HG02588 (cell line): ENCODE data around the gene CCDC70.

ENCODE experiments used
- ATAC-seq: cut with Tn5 transposase; IDR thresholded peaks from one replicate; pipeline ENCODE4 v1.9.1; 2021; ENCODE audit warnings: mild to moderate bottlenecking, moderate library complexity; ENCODE audit not compliant: unreplicated experiment

The CCDC70 gene

GRCh38 chr13:51828730-51829567, 32.8 kb upstream of the CCDC70 start:
- no peak for ATAC-seq

DNA sequence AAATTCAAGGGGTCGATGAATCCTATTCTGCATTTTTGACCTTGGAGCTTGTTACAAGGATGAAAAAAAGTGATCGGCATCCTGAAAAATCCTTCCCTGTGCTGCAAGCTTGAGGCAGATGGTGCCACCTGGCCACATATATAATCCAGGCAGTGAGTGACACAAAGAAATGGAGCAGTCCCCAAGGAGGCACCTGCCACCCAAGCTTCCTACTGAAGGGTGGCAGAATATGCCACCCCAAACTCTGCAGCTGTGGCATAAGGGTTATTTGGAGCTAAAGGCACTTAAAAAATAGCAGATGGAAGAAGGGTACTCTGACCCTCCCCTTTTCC, 32.2 kb upstream of the CCDC70 start:
- ATAC-seq: no peak

DNA sequence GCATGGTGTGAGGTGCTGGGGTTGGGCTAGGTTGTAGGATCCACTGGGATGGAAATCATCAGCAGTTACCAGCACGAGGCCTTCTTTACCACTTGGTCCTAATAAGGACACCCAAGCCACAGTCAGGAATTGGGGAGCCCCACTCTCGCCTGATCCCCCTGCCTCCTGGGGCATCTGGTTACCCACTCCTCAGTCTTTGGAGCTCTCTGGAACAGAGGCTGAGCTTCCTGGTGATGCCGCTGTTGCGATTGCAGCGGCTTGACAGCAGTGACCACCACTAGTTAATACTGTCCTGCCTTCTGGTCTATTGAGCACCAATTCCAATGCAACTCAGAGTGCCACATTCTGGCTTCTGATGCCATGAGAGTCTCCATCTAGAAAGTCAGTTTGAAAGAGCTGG, 30.2 kb upstream of the CCDC70 start:
- ATAC-seq: no peak

DNA sequence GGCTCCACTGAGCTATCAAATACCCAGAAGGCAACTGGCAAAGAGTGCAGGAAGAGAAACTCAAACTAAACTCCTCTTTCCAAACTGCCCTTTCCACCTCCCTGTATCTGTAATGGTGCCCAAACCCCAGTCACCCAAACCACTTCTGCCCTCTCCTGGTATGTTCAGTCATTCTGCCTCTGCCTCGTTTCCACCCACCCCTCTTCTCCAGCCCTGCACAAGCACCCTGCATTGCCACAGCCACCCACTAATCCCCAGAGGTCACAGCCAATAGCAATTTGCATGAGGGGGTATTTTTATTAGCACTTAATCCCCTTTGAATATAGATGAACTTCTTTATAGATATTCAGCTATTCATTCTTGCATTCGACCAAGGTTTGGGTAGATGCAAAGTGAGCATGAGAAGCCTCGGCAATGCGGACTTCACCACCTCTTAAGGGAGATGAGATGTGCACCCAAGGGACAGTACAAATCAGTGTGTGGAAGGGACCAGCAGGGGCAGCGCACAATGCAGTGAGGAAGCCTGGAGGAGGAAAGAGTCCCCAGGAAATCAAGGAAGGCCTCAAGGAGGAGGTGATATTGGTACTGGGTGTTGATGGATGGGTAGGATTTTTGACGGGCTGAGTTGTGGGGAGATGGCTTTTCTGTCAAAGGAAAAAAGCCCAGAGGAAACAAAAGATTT, 29.2 kb upstream of the CCDC70 start:
- ATAC-seq: peak; percentile 73

GRCh38 chr13:51833980-51834379, 27.8 kb upstream of the CCDC70 start:
- ATAC-seq: no peak

- no peak for ATAC-seq
Observed at GRCh38 chr13:51834581-51835171, 27.1 kb upstream of the CCDC70 start.

GRCh38 chr13:51837016-51837415, 24.8 kb upstream of the CCDC70 start:
- ATAC-seq: no peak

GRCh38 chr13:51838240-51838846, 23.4 kb upstream of the CCDC70 start:
- no peak for ATAC-seq

- no peak for ATAC-seq
Observed at GRCh38 chr13:51839711-51840540, 21.8 kb upstream of the CCDC70 start.

- no peak for ATAC-seq
Observed at GRCh38 chr13:51840917-51841316, 20.9 kb upstream of the CCDC70 start.

- no peak for ATAC-seq
Observed at GRCh38 chr13:51841732-51842131, 20.0 kb upstream of the CCDC70 start.

- ATAC-seq: no peak
Observed at GRCh38 chr13:51843529-51843928, 18.2 kb upstream of the CCDC70 start.

- peak; percentile 71 for ATAC-seq
Observed at GRCh38 chr13:51844862-51845573, 16.8 kb upstream of the CCDC70 start, which contains the start of gene TMEM272. TMEM272 (minus strand) TSS chr13:51845177; CDS start chr13:51838530, 6,647 bp downstream.

GRCh38 chr13:51845574-51846318, 16.0 kb upstream of the CCDC70 start:
- ATAC-seq: no peak

GRCh38 chr13:51846756-51847155, 15.0 kb upstream of the CCDC70 start:
- no peak for ATAC-seq

DNA sequence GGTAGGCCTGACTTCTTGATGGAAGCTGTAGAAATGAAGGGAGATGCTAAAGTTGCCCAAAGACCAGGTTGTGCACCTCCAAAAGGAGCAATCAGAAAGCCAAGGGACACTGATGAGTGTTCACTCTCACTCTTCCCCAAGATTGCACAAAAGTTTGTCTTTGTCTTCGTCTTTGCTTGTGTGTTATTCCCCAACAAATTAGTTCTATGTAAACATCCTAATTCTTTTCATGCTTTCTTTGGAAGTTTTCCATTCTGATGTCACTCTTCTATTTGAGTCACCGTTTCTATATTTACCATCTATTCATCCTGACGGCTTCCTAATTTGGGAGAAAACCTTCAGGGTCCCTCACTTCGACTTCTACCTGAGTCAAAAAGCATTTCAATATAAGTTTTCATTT, 13.1 kb upstream of the CCDC70 start:
- ATAC-seq: no peak

DNA sequence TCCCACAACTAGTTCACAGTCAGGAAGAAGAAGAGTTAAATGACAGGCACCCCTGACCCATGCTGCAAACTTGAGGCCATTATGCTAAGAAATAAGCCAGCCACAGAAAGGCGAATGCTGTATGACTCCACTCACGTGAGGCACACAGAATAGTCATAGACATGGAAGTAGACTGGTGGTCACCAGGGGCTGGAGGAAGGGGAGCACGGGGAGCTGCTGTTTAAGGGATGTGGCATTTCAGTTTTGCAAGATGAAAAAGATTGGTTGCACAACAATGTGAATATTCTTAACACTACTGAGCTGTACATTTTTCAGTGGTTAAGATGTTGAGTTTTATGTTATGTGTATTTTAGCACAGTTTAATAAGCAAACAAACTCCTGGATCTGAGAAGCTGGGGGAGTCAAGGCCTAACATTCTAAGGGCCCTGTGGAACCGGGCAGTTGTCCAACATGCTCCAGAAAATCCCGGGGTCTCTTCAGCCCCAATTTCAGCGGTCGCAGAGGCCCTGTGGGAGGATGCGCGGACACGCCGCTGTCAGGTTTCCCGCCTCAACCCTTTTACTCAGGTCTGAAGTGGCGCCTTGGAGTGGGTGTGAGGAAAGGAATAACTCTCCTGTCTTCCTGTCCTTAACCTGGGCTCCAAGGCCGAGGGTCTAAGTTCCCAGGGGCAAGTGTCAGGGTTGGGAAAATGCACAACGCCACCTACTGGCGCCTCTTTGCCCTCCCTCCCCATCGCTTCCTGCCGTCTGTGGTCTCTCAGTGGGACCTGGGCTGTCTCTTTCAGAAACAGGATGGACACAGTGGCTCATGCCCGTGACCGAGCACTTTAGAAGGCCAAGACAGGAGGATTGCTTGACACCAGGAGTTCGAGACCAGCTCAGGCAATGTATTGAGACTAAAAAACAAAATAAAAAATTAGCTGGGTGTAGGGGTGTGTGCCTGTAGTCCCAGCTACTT, 12.3 kb upstream of the CCDC70 start:
- no peak for ATAC-seq

DNA sequence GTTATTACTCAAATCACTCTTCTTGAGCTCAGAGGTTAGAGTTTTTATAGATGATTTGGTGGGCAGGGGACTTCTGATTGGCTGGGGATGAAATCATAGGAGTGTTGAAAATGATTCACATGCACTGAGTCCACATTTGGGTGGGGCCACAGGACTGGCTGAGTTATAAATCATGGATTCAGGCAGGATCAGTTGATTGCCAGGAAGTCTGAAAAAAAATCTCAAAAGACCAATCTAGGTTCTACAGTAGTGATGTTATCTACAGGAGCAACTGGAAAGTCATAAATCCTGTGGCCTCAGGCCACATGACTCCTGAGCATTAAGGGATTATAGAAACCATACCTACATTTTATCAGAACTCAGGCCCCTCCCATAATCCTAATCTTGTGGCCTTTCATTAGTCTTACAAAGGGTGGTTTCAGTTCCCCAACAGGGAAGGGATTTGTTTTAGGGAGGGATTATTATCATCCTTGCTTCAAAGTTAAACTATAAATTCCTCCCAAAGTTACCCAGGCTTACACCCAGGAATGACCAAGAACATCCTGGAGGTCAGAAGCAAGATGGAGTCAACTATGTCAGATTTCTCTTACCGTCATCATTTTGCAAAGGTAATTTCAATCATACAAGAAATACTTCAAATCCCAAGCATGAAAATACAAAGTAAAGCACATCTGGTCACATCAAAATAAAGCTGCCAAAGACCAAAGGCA, 5.6 kb upstream of the CCDC70 start:
- ATAC-seq: no peak
